Measurements from ENCODE around the gene COL26A1.
"Not testable (repeated sequence)": the region's sequence is repeated elsewhere in the genome, so short reads cannot be mapped to it uniquely, and the experiment has no call there.

Gene COL26A1

DNA sequence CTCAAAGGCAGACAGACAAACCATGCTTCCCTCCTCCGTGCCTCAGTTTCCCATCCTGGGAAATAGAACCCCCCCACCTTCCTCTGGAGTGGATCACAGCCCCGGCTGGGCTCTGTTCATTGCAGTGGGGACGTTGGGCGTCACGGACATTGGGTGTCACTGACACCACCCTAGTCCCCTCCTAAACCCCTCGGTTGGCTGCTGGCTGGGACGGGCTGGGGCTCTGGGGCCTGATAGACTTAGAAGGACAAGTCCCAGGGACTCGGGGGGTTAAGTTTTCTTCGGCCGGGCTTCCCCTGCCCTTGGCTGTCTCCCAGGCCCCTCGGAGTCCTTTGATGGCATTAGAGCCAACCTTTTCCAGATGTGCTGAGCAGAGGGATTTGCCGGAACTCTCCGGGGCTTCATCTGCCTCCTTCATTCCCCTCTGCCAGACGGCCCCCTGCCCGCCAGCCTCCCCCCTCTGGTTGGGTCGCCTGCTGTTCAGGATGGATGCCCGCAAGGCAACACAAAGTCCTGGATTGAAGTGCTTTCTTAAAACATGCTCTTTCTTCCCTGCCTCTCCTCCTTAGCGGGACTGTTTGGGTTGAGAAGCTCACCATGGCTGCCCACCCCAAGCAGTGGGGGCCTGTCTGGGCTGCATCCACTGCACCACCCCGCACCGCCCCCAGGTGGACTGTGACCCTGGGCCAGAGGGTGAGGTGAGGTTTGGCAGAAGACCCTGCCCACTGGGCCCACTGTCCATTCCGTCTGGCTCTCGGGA is 73.0 kb downstream of the COL26A1 start:
- no peak overlapping the region for H3K27ac ChIP-seq
- no peak for DNase-seq (ENCODE audit: low read depth, low spot score)

GRCh38 chr7:101436221-101436735 is 73.6 kb downstream of the COL26A1 start:
- DNase-seq (ENCODE audit: low read depth, low spot score) = no peak
- no peak overlapping the region for H3K27ac ChIP-seq

DNA sequence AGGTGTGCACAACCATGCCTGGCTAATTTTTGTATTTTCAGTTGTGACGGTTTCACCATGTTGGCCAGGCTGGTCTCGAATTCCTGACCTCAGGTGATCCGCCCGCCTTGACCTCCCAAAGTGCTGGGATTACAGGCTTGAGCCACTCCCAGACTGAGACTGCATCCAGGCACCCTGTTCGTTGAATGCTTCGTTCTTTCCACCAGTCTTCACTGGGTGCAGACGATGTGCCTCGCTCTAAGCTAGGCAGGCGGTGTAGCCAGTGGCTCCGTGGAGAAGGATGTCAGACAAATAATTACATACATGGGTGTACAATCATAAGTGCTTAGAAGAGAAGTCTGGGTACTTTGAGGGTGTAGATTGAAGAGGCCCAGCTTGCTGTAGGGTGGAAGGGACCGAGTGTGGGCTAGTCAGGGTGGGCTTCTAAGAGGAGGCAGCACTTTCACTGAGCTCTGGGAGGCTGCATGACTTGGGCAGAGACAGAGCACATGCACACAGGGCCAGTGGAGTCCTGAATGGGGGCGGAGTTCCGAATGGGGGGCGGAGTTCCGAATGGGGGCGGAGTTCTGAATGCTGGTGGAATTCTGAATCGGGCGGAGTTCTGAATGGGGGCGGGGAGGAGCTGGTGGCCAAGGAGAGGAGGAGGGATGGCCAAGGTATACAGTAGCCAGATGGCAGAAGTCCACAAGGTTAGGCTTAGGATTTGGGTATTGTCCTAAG is 74.3 kb downstream of the COL26A1 start:
- no peak overlapping the region for H3K27ac ChIP-seq
- no peak for DNase-seq (ENCODE audit: low read depth, low spot score)

DNA sequence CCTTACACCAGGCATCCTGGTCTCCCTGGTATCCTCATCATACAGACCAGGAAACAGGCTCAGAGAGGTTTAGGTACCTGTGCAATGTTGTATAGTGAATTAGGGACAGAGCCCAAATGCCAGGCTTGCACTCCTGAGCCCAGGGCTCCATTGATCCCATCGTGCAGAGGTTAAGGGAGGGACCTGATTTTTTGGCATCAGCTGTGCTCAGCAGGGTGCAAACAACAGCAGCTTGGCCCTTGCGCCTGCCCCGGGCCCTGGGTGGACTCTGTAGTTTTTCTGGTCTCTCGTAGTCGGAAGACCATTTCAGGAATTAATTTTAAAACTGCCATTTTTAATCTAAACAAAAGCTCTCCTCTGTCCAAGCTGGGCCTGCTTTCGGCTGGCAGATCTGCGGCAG is 79.2 kb downstream of the COL26A1 start:
- no peak overlapping the region for H3K27ac ChIP-seq
- DNase-seq (ENCODE audit: low read depth, low spot score) = no peak

DNA sequence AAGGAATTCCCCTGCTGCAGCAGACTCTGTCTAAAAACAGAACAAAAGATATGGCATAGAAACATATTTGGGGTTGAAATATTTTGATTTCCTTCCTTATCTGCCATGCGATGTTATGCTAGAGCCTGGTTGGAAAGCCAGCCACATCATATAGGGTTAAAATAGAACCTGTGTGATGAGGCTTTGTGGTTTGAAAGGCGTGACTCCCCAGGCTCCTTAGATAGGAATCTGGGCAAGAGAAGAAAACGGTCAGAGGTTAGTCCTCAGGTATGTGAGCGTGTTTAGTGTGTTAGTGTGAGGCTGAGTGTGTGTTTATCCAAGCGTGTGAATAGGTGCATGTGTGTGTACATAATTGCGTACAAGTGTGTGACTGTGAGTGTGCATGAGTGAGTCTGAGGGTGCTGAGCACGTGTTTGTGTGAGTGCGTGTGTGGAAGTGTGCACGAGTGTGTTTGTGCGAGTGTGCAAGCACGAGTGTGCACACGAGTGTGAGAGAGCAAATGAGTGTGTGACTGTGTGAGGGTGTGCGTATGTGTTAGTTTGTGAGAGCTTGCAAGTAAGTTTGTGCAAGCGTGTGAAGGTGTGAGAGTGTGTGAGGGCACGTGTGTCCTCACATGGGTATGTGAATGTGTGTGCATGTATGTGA is 79.9 kb downstream of the COL26A1 start:
- no peak for DNase-seq (ENCODE audit: low read depth, low spot score)
- H3K27ac ChIP-seq = no peak overlapping the region

DNA sequence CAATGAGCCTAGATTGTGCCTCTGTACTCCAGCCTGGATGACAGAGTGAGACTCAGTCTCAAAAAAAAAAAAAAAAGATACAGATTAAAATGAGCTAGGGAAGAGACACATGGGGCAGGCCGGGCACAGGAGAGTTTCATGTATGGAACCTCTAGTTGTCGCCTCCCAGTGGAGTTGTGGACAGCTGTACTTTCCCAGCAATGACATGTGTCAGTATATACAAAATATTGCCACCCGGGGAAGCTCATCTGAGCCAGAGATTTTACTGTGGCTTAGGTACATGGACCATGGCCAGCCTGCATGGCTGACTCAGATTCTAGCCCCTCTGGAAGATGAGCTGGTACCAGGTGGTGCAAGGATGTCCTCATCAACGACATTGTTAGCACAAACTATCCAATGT is 87.4 kb downstream of the COL26A1 start:
- DNase-seq (ENCODE audit: low read depth, low spot score) = no peak
- no peak overlapping the region for H3K27ac ChIP-seq

GRCh38 chr7:101453617-101454016 is 90.9 kb downstream of the COL26A1 start:
- no peak for DNase-seq (ENCODE audit: low read depth, low spot score)
- no peak overlapping the region for H3K27ac ChIP-seq

DNA sequence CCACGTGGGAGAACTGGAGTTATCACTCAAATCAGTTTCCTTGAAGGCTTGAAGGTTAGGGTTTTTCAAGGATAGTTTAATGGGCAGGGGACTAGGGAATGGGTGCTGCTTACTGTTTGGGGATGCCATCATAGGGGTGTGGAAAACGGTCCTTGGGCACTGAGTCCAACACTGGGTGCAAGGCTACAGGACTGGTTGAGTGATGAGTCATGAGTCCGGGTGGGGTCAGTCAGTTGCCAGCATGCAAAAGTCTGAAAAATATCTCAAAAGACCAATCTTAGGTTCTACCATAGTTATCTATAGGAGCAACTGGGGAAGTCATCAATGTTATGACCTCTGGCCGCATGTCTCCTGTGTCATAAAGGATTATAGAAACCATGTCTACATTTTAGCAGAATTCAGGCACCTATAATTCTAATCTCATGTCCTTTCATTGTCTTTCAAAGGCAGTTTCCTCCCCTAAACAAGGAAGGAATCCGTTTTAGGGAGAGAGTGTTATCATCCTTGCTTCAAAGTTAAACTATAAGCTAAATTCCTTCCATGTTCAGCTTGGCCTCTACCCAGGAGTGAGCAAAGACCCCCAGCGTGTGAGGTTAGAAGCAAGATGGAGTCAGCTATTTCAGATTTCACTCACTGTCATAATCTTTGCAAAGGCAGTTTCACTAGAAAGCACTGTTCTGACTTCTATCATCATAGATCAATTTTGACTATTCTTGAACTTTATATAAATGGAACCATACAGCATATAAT is 94.5 kb downstream of the COL26A1 start:
- DNase-seq (ENCODE audit: low read depth, low spot score) = no peak
- no peak overlapping the region for H3K27ac ChIP-seq

GRCh38 chr7:101465131-101465530 is 102.5 kb downstream of the COL26A1 start:
- H3K27ac ChIP-seq = no peak overlapping the region
- no peak for DNase-seq (ENCODE audit: low read depth, low spot score)

- no peak for DNase-seq (ENCODE audit: low read depth, low spot score)
- no peak overlapping the region for H3K27ac ChIP-seq
Measured at GRCh38 chr7:101465576-101466196, 103.0 kb downstream of the COL26A1 start.

- no peak overlapping the region for H3K27ac ChIP-seq
- DNase-seq (ENCODE audit: low read depth, low spot score) = no peak
Measured at GRCh38 chr7:101466871-101467270, 104.2 kb downstream of the COL26A1 start.

DNA sequence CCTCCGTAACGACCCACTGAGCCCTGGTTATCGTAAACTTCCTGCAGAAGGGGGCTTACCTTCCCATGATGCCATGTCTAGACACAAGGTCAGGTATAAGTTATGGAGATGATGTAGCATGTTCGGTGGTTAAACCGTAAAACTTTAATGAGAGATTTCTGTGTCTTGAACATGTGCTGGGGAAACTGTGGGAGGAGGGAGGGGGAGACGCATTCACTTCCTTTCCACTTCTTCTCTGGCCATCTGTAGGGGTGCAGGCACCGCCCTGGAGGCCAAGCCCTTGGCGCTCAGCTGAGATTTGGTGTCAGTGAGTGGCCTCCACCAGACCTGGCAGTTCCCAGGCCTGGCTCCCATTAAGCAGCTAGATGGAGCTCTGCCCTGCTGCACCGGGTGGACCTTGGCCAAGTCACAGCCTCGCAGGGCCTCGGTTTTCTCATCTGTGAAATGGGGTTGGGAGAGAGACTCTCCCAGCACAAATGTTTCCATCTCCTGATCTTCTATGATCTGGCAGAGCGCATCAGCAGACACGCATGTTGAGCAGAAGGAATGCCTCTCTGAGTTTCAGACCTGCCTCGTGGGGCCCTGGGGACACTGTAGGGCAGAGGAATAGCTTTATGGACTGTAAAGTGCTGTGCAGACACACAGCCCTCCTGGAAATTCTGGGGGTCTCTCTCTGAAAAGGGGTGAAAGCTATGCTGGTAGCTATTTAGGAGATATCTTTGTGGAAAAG is 106.0 kb downstream of the COL26A1 start:
- H3K27ac ChIP-seq = no peak overlapping the region
- no peak for DNase-seq (ENCODE audit: low read depth, low spot score)

DNA sequence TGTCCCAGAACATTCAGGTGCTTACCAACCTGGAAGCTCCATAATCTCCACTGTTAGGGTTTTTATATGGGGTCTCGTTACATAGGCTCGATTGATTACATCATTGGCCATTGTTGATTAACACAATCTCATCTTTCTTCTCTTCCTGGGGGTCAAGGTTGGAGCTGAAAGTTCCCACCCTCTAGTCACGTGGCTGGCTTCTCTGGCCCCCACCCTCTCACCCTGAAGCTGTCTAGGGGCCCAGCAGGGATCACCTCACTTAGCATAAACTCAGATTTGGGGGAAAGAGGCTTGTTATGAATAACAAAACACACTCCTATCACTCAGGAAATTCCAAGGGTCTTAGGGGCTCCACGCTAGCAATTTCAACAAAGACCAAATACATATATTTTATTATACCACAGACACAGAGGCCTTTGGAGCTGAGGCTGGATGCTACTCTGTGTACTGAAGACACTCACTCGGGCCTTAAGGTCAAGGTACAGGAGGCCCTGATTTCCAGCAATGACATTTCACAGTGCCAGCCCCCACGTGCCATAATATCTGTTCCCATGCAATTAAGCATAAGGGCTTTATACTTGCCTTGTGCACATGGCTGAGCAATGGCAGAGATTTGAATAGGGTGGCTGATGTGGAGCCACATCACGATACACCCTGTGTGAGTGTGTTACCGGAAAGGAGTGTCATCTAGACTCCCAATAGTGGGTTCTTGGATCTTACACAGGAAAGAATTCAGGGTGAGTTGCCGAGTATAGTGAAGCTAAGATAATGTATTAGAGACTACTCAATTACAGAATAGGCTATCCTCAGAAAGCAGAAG is 108.2 kb downstream of the COL26A1 start:
- H3K27ac ChIP-seq = no peak overlapping the region
- DNase-seq (ENCODE audit: low read depth, low spot score) = no peak

- H3K27ac ChIP-seq = no peak overlapping the region
- DNase-seq (ENCODE audit: low read depth, low spot score) = no peak
Measured at GRCh38 chr7:101474178-101474577, 111.5 kb downstream of the COL26A1 start.

- not testable (repeated sequence) for DNase-seq (ENCODE audit: low read depth, low spot score); H3K27ac ChIP-seq
Measured at GRCh38 chr7:101475691-101476090, 113.0 kb downstream of the COL26A1 start.

GRCh38 chr7:101479217-101479616 is 116.5 kb downstream of the COL26A1 start:
- H3K27ac ChIP-seq = no peak overlapping the region
- DNase-seq (ENCODE audit: low read depth, low spot score) = no peak

DNA sequence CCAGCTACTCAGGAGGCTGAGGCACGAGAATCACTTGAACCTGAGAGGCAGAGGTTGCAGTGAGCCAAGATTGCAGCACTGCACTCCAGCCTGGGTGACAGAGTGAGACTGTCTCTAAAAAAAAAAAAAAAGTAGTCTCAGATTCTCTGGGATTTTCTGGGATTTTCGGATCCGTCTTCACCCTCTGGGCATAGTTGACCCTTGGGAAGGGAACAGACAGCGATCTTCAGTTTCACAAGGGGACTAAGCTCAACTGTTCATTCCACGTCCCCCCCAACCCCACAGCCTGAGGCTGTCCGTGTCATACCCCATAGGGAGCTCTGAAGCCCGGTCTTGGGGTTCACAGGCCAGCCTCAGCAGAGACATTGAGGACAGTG is 123.4 kb downstream of the COL26A1 start:
- not testable (repeated sequence) for DNase-seq (ENCODE audit: low read depth, low spot score); H3K27ac ChIP-seq

GRCh38 chr7:101486433-101487104 is 123.9 kb downstream of the COL26A1 start:
- H3K27ac ChIP-seq = no peak overlapping the region
- no peak for DNase-seq (ENCODE audit: low read depth, low spot score)

All from epithelial cell of prostate (primary cell).